WERI-Rb-1 (cell line): ENCODE measurements around the gene NFIA.

Experiments
- DNase-seq: peaks from one replicate; pipeline ENCODE4 v3.0.0-alpha.2; 2020
- H3K27ac ChIP-seq: fragments of 250-450 bp; sonication (Bioruptor Pico); 2 replicates; pipeline ENCODE4 v1.5.1; 2020; ENCODE audit warnings: mild to moderate bottlenecking, moderate library complexity
- H3K27me3 ChIP-seq: fragments of 250-450 bp; sonication (Bioruptor Pico); 2 replicates; pipeline ENCODE4 v1.5.1; 2021; ENCODE audit warnings: mild to moderate bottlenecking, low read depth, moderate library complexity; ENCODE audit not compliant: insufficient read depth, severe bottlenecking
- H3K36me3 ChIP-seq: fragments of 250-450 bp; sonication (Bioruptor Pico); 2 replicates; pipeline ENCODE4 v1.5.1; 2020; ENCODE audit warnings: mild to moderate bottlenecking, moderate library complexity
- H3K4me3 ChIP-seq: 2 replicates; pipeline ENCODE4 v1.5.1; 2011; ENCODE audit warnings: low read depth, mild to moderate bottlenecking, control low read depth, low read length
- H3K9me3 ChIP-seq: fragments of 250-450 bp; sonication (Bioruptor Pico); 2 replicates; pipeline ENCODE4 v1.5.1; 2021; ENCODE audit warnings: mild to moderate bottlenecking, moderate library complexity; ENCODE audit not compliant: severe bottlenecking
- TF ChIP-seq, protein P1 (sequence below): IDR thresholded peaks from 2 replicates; pipeline ENCODE4 v1.5.1; 2011; ENCODE audit warnings: low read depth, mild to moderate bottlenecking, control low read depth, inconsistent platforms, low read length

The NFIA gene

DNA sequence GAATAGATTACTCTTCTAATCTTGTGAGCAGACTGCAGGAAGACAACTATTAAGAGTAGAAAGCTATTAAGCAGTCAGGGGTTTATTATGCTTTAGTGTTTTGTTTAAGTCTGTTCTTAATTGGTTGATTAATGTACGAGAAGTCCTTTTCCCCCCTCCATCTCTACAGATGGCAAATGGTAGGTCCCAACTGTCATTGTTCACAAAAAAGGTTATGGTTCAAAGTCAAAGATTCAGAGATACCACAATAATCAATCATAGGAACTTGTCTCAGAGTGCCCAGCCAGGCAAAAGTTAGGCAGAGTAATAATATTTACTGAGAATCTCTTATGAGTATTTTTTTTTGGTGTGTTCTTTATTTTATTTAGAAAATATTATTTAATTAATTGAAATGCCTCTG lies 26.8 kb downstream of the NFIA start:
- H3K36me3 ChIP-seq: no peaks in the 10 kb centered on the region
- DNase-seq: no peak
- no peaks in the 10 kb centered on the region for H3K27me3 ChIP-seq
- no peak overlapping the region for H3K4me3 ChIP-seq
- no peaks in the 10 kb centered on the region for H3K9me3 ChIP-seq
- TF ChIP-seq, protein P1, sequence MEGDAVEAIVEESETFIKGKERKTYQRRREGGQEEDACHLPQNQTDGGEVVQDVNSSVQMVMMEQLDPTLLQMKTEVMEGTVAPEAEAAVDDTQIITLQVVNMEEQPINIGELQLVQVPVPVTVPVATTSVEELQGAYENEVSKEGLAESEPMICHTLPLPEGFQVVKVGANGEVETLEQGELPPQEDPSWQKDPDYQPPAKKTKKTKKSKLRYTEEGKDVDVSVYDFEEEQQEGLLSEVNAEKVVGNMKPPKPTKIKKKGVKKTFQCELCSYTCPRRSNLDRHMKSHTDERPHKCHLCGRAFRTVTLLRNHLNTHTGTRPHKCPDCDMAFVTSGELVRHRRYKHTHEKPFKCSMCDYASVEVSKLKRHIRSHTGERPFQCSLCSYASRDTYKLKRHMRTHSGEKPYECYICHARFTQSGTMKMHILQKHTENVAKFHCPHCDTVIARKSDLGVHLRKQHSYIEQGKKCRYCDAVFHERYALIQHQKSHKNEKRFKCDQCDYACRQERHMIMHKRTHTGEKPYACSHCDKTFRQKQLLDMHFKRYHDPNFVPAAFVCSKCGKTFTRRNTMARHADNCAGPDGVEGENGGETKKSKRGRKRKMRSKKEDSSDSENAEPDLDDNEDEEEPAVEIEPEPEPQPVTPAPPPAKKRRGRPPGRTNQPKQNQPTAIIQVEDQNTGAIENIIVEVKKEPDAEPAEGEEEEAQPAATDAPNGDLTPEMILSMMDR: no peak
- H3K27ac ChIP-seq: no peak overlapping the region

DNA sequence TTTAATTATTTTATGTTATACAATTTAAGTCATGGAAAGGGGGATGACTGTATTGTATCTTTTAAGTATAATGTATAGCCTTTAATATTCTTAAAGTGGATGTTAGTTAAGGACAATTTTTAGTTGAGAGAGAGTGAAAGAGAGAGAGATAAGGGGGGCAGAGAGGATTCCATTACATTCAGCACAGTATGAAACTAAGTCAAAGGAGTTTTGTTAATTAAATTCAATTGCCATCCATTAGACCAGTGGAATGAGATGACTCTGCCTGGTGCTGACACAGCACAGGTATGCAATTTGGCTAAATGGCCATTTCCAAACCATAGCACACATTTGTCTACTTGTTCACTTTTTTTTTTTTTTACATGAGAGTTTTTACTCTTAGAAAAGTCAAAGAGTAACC lies 27.5 kb downstream of the NFIA start:
- no peaks in the 10 kb centered on the region for H3K9me3 ChIP-seq

DNA sequence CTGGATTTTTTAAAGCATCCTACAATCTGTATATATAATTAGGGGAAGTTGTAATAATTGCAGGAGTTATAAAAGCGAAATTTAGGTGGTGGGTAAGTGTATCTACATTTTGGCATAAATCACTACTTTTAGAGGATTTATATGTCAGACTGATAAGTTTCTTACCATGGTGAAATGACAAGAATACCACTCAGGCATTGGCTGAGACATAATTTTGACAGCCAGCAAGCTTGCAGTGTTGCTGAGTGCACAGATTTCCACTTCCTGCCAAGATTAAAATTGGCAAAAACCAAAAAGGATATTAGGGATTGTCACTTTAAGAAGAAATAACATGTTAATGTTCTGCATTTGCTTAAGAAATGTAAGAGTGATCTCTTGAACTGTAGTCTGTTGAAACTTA lies 28.2 kb downstream of the NFIA start:
- Histone ChIP-seq H3K27ac (no peak overlapping the region), H3K4me3 (no peak overlapping the region), H3K36me3 (no peaks in the 10 kb centered on the region), H3K9me3 (no peaks in the 10 kb centered on the region), H3K27me3 (no peaks in the 10 kb centered on the region)
- TF ChIP-seq, protein P1: no peak
- DNase-seq: no peak

More for the DNA sequence above, 27.5 kb downstream of the NFIA start:
- Histone ChIP-seq H3K4me3 (no peak overlapping the region), H3K27me3 (no peaks in the 10 kb centered on the region), H3K27ac (no peak overlapping the region), H3K36me3 (no peaks in the 10 kb centered on the region)
- DNase-seq: no peak
- TF ChIP-seq, protein P1: no peak

DNA sequence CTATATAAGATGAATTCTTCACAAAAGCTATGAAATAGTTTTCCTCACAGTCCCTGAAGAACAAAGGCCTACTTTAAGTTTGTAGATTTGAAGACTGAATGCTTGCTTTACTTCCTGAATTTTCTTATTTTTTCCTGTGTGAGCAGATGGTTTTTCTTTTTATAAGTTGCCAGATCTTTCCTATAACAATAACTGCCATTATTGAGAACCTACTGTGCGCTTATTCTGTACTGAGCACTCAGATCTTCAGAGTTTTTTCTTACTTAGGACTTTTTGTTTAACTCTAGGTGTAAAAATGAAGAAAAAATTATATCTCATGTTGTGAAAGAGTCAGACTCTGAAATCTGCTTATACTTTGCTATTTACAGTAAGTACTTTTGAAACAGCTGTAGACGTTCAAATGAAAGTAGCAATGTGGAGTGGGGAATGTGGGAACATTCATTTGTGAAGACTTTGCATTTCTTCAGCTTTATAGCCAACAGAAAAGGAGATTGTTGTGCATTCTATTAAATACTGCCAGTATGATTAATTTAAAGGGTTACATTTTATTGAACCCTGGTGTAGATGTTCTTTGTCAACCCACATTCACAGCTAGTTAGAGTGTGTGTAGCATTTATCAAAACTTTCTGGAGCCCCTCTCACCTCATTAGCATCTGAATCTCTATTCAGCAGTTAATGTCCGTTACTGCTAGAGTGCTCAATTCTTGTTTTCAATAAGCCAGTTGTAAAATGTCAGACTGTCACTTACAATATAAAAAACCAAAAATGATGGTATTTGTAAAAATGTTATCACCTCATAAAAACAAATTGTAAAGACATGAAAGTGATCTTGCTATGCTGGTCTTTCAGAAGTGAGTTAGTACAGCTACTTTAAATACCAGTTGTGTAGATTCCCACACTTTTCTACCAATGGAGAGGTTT lies 29.0 kb downstream of the NFIA start:
- TF ChIP-seq, protein P1: no peak
- DNase-seq: no peak

GRCh38 chr1:61114178-61114870 lies 32.0 kb downstream of the NFIA start:
- Histone ChIP-seq H3K27me3 (no peaks in the 10 kb centered on the region), H3K27ac (no peak overlapping the region), H3K36me3 (no peaks in the 10 kb centered on the region), H3K9me3 (no peaks in the 10 kb centered on the region), H3K4me3 (no peak overlapping the region)
- TF ChIP-seq, protein P1: no peak
- DNase-seq: no peak

More for the DNA sequence above, 29.0 kb downstream of the NFIA start:
- Histone ChIP-seq H3K27me3 (no peaks in the 10 kb centered on the region), H3K36me3 (no peaks in the 10 kb centered on the region), H3K9me3 (no peaks in the 10 kb centered on the region), H3K4me3 (no peak overlapping the region), H3K27ac (no peak overlapping the region)
